ENCODE measurements around the gene CAMKK1. TPM values are rescaled to one million over a fixed set of nuclear protein-coding genes. Genes with fewer than 3 reads are reported as not detected.
A peak's percentile ranks its signal among the peaks of the same experiment; 100 is the strongest.

Gene CAMKK1
- total RNA-seq, 1 experiment from 2014 or later, result 9.6 TPM

- no peak overlapping the region for H3K4me3 Mint-ChIP-seq
- ChIA-PET CTCF (no interaction called here), POLR2A (no interaction called here)
- DNase-seq (ENCODE audit: low spot score) (no peak), ATAC-seq (no peak)
- H3K27me3 Mint-ChIP-seq (ENCODE audit: low read depth), result no peaks in the 10 kb centered on the region
- H3K4me1 Mint-ChIP-seq, result no peaks in the 10 kb centered on the region
- H3K36me3 Mint-ChIP-seq, result peaks cover 22% of the 10 kb centered on the region
- no peaks in the 10 kb centered on the region for H3K9me3 Mint-ChIP-seq
- no peak overlapping the region for H3K27ac Mint-ChIP-seq
- TF ChIP-seq ETV6 (CRISPR knock-in tag; IDR thresholded peaks at IDR 0.05), result no peak
- no peak for TF ChIP-seq IRF2 (CRISPR knock-in tag; IDR thresholded peaks at IDR 0.05; ENCODE audit: borderline replicate concordance, low read depth)
- TF ChIP-seq ZNF121 (CRISPR knock-in tag; IDR thresholded peaks at IDR 0.05), result 0 out of 2 replicates have a peak, but pooled peaks have one; percentile 41
Observed at GRCh38 chr17:3875317-3875716, 17.5 kb downstream of the CAMKK1 start.

GRCh38 chr17:3873862-3874261 lies 19.0 kb downstream of the CAMKK1 start:
- POLR2A ChIA-PET, result no interaction called here
- no peak for DNase-seq (ENCODE audit: low spot score)

More at GRCh38 chr17:3873862-3874261, 19.0 kb downstream of the CAMKK1 start:
- H3K4me3 Mint-ChIP-seq, result no peak overlapping the region
- no peak overlapping the region for H3K27ac Mint-ChIP-seq
- no peak for ATAC-seq
- H3K36me3 Mint-ChIP-seq, result peaks cover 22% of the 10 kb centered on the region
- no peaks in the 10 kb centered on the region for H3K4me1 Mint-ChIP-seq
- no peaks in the 10 kb centered on the region for H3K9me3 Mint-ChIP-seq
- CTCF ChIA-PET, result no interaction called here
- TF ChIP-seq ZNF317 (CRISPR knock-in tag; IDR thresholded peaks at IDR 0.05; ENCODE audit: borderline replicate concordance, low read depth), result no peak
- no peak for TF ChIP-seq ZNF671 (CRISPR knock-in tag; IDR thresholded peaks at IDR 0.05)
- no peak for TF ChIP-seq ZBTB43 (CRISPR knock-in tag; IDR thresholded peaks at IDR 0.05)
- TF ChIP-seq ZBTB21 (CRISPR knock-in tag; IDR thresholded peaks at IDR 0.05; ENCODE audit: borderline replicate concordance), result no peak
- TF ChIP-seq RELA (CRISPR knock-in tag; IDR thresholded peaks at IDR 0.05; ENCODE audit: borderline replicate concordance), result no peak
- no peak for TF ChIP-seq CTCF (IDR thresholded peaks at IDR 0.05)
- TF ChIP-seq, protein P1, sequence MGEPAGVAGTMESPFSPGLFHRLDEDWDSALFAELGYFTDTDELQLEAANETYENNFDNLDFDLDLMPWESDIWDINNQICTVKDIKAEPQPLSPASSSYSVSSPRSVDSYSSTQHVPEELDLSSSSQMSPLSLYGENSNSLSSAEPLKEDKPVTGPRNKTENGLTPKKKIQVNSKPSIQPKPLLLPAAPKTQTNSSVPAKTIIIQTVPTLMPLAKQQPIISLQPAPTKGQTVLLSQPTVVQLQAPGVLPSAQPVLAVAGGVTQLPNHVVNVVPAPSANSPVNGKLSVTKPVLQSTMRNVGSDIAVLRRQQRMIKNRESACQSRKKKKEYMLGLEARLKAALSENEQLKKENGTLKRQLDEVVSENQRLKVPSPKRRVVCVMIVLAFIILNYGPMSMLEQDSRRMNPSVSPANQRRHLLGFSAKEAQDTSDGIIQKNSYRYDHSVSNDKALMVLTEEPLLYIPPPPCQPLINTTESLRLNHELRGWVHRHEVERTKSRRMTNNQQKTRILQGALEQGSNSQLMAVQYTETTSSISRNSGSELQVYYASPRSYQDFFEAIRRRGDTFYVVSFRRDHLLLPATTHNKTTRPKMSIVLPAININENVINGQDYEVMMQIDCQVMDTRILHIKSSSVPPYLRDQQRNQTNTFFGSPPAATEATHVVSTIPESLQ (CRISPR knock-in tag; IDR thresholded peaks at IDR 0.05), result no peak
- TF ChIP-seq CBFB (CRISPR knock-in tag; IDR thresholded peaks at IDR 0.05; ENCODE audit: low read depth), result no peak
- TF ChIP-seq, protein P2, sequence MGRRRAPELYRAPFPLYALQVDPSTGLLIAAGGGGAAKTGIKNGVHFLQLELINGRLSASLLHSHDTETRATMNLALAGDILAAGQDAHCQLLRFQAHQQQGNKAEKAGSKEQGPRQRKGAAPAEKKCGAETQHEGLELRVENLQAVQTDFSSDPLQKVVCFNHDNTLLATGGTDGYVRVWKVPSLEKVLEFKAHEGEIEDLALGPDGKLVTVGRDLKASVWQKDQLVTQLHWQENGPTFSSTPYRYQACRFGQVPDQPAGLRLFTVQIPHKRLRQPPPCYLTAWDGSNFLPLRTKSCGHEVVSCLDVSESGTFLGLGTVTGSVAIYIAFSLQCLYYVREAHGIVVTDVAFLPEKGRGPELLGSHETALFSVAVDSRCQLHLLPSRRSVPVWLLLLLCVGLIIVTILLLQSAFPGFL (CRISPR knock-in tag; IDR thresholded peaks at IDR 0.05; ENCODE audit: borderline replicate concordance), result no peak
- TF ChIP-seq NFATC4 (CRISPR knock-in tag; IDR thresholded peaks at IDR 0.05), result no peak
- TF ChIP-seq, protein P3, sequence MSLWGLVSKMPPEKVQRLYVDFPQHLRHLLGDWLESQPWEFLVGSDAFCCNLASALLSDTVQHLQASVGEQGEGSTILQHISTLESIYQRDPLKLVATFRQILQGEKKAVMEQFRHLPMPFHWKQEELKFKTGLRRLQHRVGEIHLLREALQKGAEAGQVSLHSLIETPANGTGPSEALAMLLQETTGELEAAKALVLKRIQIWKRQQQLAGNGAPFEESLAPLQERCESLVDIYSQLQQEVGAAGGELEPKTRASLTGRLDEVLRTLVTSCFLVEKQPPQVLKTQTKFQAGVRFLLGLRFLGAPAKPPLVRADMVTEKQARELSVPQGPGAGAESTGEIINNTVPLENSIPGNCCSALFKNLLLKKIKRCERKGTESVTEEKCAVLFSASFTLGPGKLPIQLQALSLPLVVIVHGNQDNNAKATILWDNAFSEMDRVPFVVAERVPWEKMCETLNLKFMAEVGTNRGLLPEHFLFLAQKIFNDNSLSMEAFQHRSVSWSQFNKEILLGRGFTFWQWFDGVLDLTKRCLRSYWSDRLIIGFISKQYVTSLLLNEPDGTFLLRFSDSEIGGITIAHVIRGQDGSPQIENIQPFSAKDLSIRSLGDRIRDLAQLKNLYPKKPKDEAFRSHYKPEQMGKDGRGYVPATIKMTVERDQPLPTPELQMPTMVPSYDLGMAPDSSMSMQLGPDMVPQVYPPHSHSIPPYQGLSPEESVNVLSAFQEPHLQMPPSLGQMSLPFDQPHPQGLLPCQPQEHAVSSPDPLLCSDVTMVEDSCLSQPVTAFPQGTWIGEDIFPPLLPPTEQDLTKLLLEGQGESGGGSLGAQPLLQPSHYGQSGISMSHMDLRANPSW (CRISPR knock-in tag; conservative IDR thresholded peaks at IDR 0.05; ENCODE audit: low read depth), result no peak
- no peak for TF ChIP-seq ZNF512 (CRISPR knock-in tag; IDR thresholded peaks at IDR 0.05; ENCODE audit: borderline replicate concordance)
- TF ChIP-seq ARID4B (CRISPR knock-in tag; IDR thresholded peaks at IDR 0.05; ENCODE audit: borderline replicate concordance), result no peak
- no peak for TF ChIP-seq ELF4 (CRISPR knock-in tag; IDR thresholded peaks at IDR 0.05; ENCODE audit: low read depth)
- H3K27me3 Mint-ChIP-seq (ENCODE audit: low read depth), result no peaks in the 10 kb centered on the region
